SKM-1 treated with dmso at 0.1 percent for 144 hours (cell line): ENCODE measurements around the gene TM4SF1.

Source experiments
- DNase-seq: peaks from one replicate; lab custom pipeline; 2025; ENCODE audit not compliant: unreplicated experiment; lab: John Stamatoyannopoulos, UW

The TM4SF1 gene

DNA sequence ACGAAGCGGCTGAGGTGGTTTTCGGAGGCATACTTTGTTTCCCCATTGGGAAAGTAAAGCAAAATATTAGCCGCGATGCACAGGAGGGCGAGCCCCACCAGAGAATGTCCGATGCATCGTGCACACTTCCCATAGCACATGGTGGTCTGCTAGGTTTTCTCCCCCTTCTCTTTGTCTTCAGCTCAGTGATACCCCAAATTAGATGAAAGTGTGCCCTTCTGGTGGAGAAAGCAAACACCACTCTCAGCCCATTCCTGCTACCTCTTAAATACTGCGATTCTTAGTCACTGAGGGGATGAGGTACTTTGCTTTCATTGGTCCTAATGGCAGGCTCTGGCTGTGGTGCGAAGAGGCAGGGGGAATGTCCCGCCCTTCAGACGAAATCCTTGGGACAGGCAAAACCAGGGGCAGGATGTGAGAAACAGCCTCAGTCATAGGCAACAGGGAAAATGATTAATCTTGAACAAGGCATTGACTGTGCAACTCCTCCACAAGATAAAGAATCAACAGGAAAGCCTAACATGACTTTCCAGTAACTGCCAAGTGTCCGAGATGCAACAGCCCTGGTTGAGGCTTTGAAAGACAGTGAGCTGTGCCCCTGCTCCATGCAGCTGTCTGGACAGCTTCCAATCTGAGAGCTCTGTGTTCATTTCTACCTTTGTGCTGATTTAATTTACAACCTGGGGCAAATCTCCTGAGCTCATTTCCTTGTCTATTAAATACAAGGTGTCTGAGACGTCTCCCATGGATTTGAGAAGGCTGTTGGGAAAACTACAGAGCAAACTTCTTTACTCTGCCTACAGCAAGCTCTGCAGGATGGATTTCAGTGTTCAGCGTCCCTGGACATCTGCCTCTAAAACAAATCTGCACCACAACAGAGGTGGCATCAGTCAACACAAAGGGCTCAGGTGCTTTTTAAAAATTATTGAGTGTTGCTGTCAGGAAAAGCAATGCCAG is at the start of gene TM4SF1:
Gene TM4SF1, minus strand, starts transcription at position 242 of the 957 bp plus-strand sequence. Its CDS starts 102 bp downstream, at position 140.
- DNase-seq = no peak

DNA sequence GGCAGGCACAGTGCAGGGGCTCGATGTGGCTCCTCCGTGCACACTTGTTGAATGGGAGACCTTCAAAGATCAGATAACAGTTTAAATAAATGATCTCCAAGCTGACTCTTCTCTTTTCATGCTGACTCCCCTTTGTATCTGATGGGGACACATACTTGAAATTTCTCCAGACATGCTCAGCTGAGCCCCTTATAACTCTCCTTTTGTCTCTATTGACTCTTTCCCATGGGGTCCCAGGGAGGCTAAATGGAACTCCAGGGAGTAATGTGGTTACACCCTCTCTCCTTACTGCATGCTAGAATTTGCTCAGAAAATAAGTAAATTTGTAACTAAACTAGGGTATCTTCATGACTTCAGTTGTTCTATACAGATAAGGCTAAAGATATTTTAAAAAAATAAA is 48.9 kb upstream of the TM4SF1 start:
- DNase-seq = no peak

GRCh38 chr3:149424918-149425317 is 47.5 kb upstream of the TM4SF1 start:
- DNase-seq = no peak

GRCh38 chr3:149421764-149422163 is 44.3 kb upstream of the TM4SF1 start:
- no peak for DNase-seq

GRCh38 chr3:149419816-149420215 is 42.4 kb upstream of the TM4SF1 start:
- DNase-seq = no peak

DNA sequence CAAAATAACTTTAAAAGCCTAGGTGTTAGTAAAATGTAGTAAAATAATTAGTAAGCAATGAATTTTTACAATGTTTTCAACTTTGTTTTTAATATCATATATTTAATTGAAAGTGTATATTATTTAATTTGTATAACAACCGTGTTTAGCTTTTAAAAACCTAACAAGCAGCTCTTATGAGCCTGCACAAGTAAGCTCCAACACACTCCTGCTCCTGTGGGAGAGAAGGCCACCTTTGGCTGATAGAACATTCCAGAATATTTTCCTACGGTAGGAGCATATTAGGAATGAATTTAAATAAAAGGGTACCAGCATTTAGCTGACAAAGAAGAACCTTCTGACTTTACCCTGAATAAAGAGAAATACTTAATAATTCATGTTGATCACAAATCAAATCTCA is 40.3 kb upstream of the TM4SF1 start:
- no peak for DNase-seq

- no peak for DNase-seq
Observed at GRCh38 chr3:149417174-149417573, 39.7 kb upstream of the TM4SF1 start.

DNA sequence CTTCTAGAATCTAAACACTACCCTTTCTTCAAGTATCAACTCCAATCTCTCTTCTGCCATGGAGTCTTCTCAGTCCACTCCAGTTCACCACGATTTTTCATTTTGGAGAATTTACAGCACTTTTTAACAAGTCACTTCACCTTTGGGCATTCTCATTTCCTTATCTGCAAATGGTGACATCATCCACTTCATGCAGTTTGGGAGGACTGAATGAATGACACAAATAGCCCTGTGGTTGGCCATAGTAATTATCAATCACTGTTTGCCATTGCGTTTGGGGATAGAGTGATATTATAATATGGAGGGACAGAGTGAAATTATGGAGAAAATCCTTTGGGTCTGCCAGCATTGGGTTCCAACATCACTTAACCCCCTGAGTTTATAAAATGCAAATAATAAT is 38.0 kb upstream of the TM4SF1 start:
- DNase-seq = no peak

DNA sequence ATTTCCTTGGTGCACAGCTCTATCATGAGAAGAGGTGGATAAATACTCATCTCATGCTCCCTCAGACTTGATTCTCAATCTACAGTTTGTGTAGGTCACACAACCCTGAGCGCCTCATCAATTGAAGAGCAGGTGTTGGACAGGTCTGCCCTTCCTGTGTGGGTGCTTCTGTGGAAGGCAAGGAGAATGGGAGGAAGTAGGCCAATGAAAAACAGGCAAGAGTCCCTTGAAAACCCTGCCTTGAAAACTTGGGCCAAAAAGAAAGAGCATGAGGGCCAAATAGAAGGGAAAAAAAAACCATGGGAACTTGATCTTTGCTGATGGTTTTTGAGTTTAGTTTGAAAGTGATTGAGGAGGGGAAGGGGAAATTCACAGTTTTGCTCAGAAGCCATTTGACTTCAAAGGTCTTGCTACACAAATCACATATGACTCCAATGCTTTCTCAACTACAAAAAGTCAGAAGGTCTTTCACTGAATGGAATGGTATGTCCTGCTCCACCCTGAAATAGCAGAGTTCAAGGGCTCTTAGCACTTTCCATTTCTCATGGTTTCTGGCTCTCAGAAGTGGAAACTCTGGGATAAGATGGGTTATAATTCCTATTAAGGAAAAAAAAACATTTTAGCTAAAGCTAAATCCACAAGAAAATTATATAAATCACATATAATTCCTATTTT is 37.2 kb upstream of the TM4SF1 start:
- no peak for DNase-seq

DNA sequence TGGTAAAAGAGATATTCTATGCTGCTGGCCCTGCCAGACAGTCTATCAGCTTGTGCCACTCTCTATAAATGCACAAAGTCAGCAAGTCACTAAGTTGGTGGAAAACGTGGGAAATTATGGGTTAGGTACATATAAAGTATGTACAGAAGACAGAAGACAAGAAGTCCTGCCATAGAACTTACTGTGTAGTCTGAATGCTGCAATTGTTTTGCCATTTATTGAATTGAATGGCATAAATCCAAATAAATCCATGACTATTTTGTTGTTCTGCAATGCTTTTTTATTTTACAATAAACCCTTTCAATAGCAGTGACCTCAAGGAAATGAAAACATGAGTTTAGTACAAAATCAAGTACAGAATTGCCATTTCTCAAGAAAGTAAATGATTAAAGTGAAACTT is 34.1 kb upstream of the TM4SF1 start:
- DNase-seq = no peak

DNA sequence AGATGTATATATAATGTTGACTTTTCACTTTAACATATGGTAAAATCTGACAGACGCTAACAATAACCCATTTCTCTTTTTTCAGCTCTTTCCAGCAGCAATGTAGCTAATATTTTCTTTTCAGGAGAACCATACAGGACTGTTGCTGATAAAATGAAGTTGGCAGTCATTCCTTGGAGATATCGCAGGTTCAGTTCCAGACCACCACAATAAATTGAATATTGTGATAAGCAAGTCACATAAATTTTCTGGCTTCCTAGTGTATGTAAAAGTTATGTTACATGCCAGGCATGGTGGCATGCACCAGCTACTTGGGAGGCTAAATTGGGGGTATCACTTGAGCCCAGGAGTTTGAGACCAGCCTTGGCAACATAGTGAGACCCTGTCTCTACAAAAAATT is 31.9 kb upstream of the TM4SF1 start:
- no peak for DNase-seq

DNA sequence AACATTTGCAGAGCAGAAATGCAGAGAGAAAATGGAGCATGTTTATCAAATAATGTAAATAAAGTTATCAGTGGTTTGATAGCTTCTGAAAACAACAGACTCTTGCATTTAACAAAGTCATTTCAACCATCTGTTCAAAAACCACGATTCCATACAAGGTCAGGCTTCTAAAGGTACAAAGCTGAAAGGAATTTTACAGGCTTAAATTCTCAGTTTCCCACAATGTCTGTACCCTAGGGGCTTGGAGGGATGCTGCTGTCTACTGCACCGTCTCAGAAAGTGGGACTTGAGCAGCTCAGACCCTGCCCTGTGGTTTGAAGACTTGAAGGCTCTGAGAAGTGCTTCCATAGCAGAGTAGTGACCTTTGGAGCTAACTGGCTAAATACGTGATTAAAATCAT is 30.4 kb upstream of the TM4SF1 start:
- no peak for DNase-seq

- no peak for DNase-seq
Observed at GRCh38 chr3:149406244-149406752, 28.8 kb upstream of the TM4SF1 start.

DNA sequence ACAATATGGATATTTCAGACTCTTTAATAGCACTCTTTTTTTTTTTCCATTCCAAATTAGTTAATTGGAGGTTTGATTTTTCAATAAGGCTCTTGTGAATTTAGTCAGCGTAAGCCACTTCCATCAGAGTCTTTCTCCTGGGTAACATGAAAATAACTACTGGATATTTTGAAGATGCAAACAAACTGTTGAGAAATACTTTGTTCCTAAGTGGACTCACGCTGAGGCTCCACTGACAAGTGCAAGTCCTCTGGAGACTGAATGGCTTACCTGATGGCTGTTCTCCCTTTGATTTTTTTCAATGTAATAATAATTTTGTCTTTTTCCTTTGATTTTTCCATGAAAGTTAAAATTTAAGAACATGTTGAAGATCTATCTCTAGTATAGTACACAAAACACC is 26.0 kb upstream of the TM4SF1 start:
- no peak for DNase-seq

DNA sequence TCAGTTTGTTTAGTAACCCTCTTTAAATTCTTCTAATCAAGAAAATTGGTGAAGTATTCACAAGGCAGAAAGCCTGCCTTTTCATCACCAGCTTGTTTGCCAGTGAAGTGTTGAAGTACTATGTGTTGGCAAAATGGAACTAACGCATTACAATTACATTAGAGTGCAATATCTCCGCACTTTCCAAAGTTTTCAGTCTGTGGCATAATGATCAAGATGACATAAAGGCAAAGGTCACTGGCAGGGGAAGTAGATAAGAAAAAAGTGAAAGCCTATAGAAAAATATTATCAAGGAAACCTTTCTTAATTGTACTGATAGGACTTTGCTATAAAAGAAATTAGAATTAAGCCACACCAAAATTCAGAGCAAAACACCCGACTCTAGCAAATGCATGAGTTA is 25.0 kb upstream of the TM4SF1 start:
- no peak for DNase-seq

GRCh38 chr3:149401926-149402310 is 24.5 kb upstream of the TM4SF1 start:
- DNase-seq = no peak

DNA sequence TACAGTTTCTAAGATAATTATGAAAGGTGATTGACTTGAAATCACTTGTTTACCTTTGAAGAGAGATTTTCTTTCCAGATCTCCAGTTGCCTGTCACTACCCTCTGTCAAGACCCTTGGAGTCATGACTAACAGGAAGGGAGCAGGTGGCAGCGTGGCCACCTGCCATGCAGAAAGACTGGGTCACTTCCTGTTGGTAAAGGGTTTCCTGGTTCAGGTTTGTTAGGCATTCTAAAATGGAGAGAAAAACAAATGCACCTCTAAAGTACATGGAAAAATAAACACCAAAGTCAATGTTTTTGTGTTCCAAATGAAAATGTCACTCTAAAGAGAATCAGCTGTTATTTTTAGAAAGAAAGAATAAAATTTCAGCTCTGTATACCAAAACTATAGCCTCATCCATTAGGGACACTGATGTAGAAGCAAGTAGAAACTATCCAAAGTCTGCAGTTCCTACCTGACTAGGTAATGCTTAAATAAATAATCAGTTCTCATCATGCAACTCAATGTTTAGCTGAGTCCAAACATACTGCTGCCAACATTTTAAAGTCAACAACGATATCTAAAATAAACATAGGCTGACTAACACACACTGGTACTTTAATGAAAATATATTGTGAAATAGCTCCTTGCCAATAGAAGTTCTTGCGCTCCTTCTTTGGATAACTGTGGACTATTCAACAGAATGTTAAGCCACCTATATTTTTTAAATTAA is 23.9 kb upstream of the TM4SF1 start:
- DNase-seq = no peak

DNA sequence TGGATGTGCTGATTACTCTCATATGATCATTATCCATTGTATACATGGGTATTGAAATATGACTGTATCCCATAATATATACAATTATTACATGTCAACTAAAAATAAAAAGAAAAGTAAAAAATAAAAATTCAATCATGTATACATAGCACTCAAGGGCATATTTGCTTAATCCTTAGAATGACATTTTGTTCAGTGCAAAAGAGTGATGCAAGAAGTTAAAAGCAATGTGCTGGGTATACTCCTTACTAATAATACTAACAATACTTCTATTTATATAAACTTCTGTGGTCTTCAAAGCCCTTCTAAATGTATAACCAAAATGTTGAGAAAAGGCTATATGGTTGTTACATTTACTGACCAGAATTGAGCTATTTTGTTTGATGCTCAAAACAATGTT is 23.2 kb upstream of the TM4SF1 start:
- no peak for DNase-seq

GRCh38 chr3:149398296-149398695 is 20.8 kb upstream of the TM4SF1 start:
- DNase-seq = no peak

DNA sequence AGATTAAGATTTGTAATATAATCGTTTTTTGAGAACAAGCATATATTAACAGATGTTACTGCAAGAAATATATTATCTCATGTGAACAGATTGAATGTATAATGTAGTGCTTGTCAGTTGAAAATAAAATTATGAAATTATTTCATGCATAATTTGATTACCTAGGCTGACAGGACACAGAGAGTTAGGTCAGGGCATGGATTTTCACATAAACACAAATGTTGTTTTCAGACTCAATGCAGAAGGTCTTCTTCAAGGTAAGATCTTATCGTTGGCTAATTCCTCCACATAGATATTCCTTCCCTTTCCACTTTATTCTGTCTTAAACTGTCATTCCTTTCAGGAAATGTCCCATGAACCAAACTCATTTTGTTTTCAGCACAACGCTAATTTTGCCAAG is 20.1 kb upstream of the TM4SF1 start:
- DNase-seq = no peak

GRCh38 chr3:149396476-149396875 is 19.0 kb upstream of the TM4SF1 start:
- no peak for DNase-seq
